Activated CD4-positive, alpha-beta T cell treated with anti-CD3 and anti-CD28 coated beads, Interleukin-2, amount 50 U/mL, for 24 hours (primary cell): ENCODE measurements around the gene TFG.

Experiments used
- DNase-seq, 2 donors: peaks; one replicate each; pipeline ENCODE4 v3.0.0-alpha.2; 2020; ENCODE audit warnings: low read depth in 1 of 2, low spot score in 1 of 2

The TFG gene

GRCh38 chr3:100703865-100704264, 5.4 kb upstream of the TFG start:
- DNase-seq: no peak

GRCh38 chr3:100706365-100706764, 2.9 kb upstream of the TFG start:
- DNase-seq: no peak

GRCh38 chr3:100708644-100708988, 678 bp upstream of the TFG start:
- no peak for DNase-seq

- DNase-seq: no peak
Measured at GRCh38 chr3:100709842-100710260, 557 bp downstream of the TFG start.

- peak; percentile 39 to 70 for DNase-seq
Measured at GRCh38 chr3:100710261-100710968, 1.1 kb downstream of the TFG start.

GRCh38 chr3:100715176-100715575, 5.9 kb downstream of the TFG start:
- DNase-seq: no peak

GRCh38 chr3:100717063-100717462, 7.8 kb downstream of the TFG start:
- no peak for DNase-seq

- DNase-seq: no peak
Measured at GRCh38 chr3:100717637-100718487, 8.6 kb downstream of the TFG start.

- no peak for DNase-seq
Measured at GRCh38 chr3:100719136-100719535, 9.8 kb downstream of the TFG start.

- no peak for DNase-seq
Measured at GRCh38 chr3:100720426-100720825, 11.1 kb downstream of the TFG start.

- DNase-seq: no peak
Measured at GRCh38 chr3:100725935-100726513, 16.7 kb downstream of the TFG start.

GRCh38 chr3:100726706-100727105, 17.4 kb downstream of the TFG start:
- no peak for DNase-seq

GRCh38 chr3:100730524-100730923, 21.2 kb downstream of the TFG start:
- no peak for DNase-seq

- DNase-seq: no peak
Measured at GRCh38 chr3:100732435-100732834, 23.1 kb downstream of the TFG start.

- DNase-seq: no peak
Measured at GRCh38 chr3:100737334-100737733, 28.0 kb downstream of the TFG start.

- no peak for DNase-seq
Measured at GRCh38 chr3:100740207-100740606, 30.9 kb downstream of the TFG start.

GRCh38 chr3:100743535-100743934, 34.2 kb downstream of the TFG start:
- no peak for DNase-seq

- no peak for DNase-seq
Measured at GRCh38 chr3:100744671-100745070, 35.4 kb downstream of the TFG start.

- no peak for DNase-seq
Measured at GRCh38 chr3:100745617-100746016, 36.3 kb downstream of the TFG start.

GRCh38 chr3:100746092-100746491, 36.8 kb downstream of the TFG start:
- DNase-seq: no peak

GRCh38 chr3:100748220-100748619, 38.9 kb downstream of the TFG start:
- DNase-seq: no peak

GRCh38 chr3:100748967-100749366, 39.7 kb downstream of the TFG start:
- no peak for DNase-seq
